ENCODE data around the gene HEPACAM2.

HEPACAM2 gene

GRCh38 chr7:93175219-93175618, 51.0 kb downstream of the HEPACAM2 start:
- no peak for DNase-seq (ENCODE audit: extremely low read depth, insufficient read length)
- Histone ChIP-seq H3K4me3 (replicated peaks; ENCODE audit: low read depth, low read length) (no peak overlapping the region), H3K27me3 (replicated peaks; ENCODE audit: control insufficient read depth, insufficient read depth, low read length) (no peaks in the 10 kb centered on the region), H3K36me3 (ENCODE audit: control insufficient read depth, insufficient read depth, low read length) (no peaks in the 10 kb centered on the region)
- TF ChIP-seq, protein P1, sequence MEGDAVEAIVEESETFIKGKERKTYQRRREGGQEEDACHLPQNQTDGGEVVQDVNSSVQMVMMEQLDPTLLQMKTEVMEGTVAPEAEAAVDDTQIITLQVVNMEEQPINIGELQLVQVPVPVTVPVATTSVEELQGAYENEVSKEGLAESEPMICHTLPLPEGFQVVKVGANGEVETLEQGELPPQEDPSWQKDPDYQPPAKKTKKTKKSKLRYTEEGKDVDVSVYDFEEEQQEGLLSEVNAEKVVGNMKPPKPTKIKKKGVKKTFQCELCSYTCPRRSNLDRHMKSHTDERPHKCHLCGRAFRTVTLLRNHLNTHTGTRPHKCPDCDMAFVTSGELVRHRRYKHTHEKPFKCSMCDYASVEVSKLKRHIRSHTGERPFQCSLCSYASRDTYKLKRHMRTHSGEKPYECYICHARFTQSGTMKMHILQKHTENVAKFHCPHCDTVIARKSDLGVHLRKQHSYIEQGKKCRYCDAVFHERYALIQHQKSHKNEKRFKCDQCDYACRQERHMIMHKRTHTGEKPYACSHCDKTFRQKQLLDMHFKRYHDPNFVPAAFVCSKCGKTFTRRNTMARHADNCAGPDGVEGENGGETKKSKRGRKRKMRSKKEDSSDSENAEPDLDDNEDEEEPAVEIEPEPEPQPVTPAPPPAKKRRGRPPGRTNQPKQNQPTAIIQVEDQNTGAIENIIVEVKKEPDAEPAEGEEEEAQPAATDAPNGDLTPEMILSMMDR (IDR thresholded peaks at IDR 0.05; ENCODE audit: insufficient read depth, low read length, poor library complexity, severe bottlenecking), result no peak

DNA sequence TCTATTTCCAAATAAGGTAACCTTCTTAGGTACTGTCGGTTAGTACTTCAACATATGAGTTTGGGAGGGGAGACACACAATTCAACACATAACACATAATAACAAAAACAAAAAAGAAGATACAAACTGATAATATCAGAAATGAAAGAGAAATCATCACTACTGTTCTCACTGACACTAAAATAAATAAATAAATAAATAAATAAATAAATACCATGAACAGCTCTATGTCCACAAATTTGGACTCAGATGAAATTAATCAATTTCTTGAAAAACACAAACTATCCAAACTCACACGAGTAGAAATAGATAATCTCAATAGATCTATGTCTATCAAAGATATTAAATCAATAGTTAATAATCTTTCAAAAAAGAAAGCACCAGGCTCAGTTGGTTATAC, 53.6 kb downstream of the HEPACAM2 start:
- TF ChIP-seq, protein P1 (IDR thresholded peaks at IDR 0.05; ENCODE audit: insufficient read depth, low read length, poor library complexity, severe bottlenecking), result no peak
- Histone ChIP-seq H3K4me3 (replicated peaks; ENCODE audit: low read depth, low read length) (no peak overlapping the region), H3K27me3 (replicated peaks; ENCODE audit: control insufficient read depth, insufficient read depth, low read length) (no peaks in the 10 kb centered on the region), H3K36me3 (ENCODE audit: control insufficient read depth, insufficient read depth, low read length) (no peaks in the 10 kb centered on the region)
- DNase-seq (ENCODE audit: extremely low read depth, insufficient read length), result no peak

- Histone ChIP-seq H3K27me3 (replicated peaks; ENCODE audit: control insufficient read depth, insufficient read depth, low read length) (no peaks in the 10 kb centered on the region), H3K36me3 (ENCODE audit: control insufficient read depth, insufficient read depth, low read length) (no peaks in the 10 kb centered on the region), H3K4me3 (replicated peaks; ENCODE audit: low read depth, low read length) (no peak overlapping the region)
- TF ChIP-seq, protein P1 (IDR thresholded peaks at IDR 0.05; ENCODE audit: insufficient read depth, low read length, poor library complexity, severe bottlenecking), result no peak
- DNase-seq (ENCODE audit: extremely low read depth, insufficient read length), result no peak
Measured at GRCh38 chr7:93171606-93172226, 54.6 kb downstream of the HEPACAM2 start.

DNA sequence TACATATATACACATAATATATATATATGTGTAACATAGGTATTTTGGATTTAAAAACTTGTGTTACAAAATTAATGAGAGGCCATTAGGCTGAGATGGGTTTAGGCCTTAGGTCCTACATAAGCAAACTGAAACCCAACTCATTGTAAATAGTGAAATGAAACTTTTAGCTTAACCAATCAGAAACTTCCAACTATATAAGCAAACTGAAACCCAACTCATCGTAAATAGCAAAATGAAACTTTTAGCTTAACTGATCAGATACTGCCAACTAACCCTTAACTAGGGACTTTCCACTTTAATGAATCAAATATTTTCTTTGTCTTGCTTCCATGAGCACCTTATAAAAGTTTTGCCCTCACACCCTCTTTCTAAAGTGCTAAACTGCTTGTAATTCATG, 60.8 kb downstream of the HEPACAM2 start:
- peak; percentile 43 for DNase-seq (ENCODE audit: extremely low read depth, insufficient read length)
- Histone ChIP-seq H3K27me3 (replicated peaks; ENCODE audit: control insufficient read depth, insufficient read depth, low read length) (no peaks in the 10 kb centered on the region), H3K36me3 (ENCODE audit: control insufficient read depth, insufficient read depth, low read length) (no peaks in the 10 kb centered on the region), H3K4me3 (replicated peaks; ENCODE audit: low read depth, low read length) (no peak overlapping the region)
- TF ChIP-seq, protein P1 (IDR thresholded peaks at IDR 0.05; ENCODE audit: insufficient read depth, low read length, poor library complexity, severe bottlenecking), result no peak

- TF ChIP-seq, protein P1 (IDR thresholded peaks at IDR 0.05; ENCODE audit: insufficient read depth, low read length, poor library complexity, severe bottlenecking), result no peak
- H3K27me3 ChIP-seq (replicated peaks; ENCODE audit: control insufficient read depth, insufficient read depth, low read length), result no peaks in the 10 kb centered on the region
- H3K4me3 ChIP-seq (replicated peaks; ENCODE audit: low read depth, low read length), result no peak overlapping the region
- no peaks in the 10 kb centered on the region for H3K36me3 ChIP-seq (ENCODE audit: control insufficient read depth, insufficient read depth, low read length)
- DNase-seq (ENCODE audit: extremely low read depth, insufficient read length), result no peak
Measured at GRCh38 chr7:93164766-93165165, 61.5 kb downstream of the HEPACAM2 start.
